Mesendoderm (in vitro differentiated cells): Measurements from ENCODE around the gene USF2.

Source experiments
- DNase-seq: peaks from one replicate; pipeline ENCODE4 v3.0.0; 2013
- H2AK5ac ChIP-seq: 2 replicates; pipeline ENCODE4 v1.6.1; 2013; ENCODE audit warnings: low read length, inconsistent platforms
- H2BK120ac ChIP-seq: 2 replicates; pipeline ENCODE4 v1.6.1; 2013; ENCODE audit warnings: low read depth, mild to moderate bottlenecking, low read length, moderate library complexity, mixed read lengths
- H2BK15ac ChIP-seq: replicated peaks from 2 replicates; pipeline ENCODE4 v1.6.1; 2013; ENCODE audit warnings: low read depth, mild to moderate bottlenecking, moderate library complexity
- H2BK5ac ChIP-seq: 2 replicates; pipeline ENCODE4 v1.6.1; 2013; ENCODE audit warnings: low read length, inconsistent platforms
- H3K18ac ChIP-seq: 2 replicates; pipeline ENCODE4 v1.6.1; 2013; ENCODE audit warnings: mild to moderate bottlenecking, low read length, mixed read lengths
- H3K23ac ChIP-seq: one replicate; pipeline ENCODE4 v1.6.1; 2013; ENCODE audit warnings: low read length
- H3K27ac ChIP-seq: 2 replicates; pipeline ENCODE4 v1.5.1; 2013; ENCODE audit warnings: low read depth, mild to moderate bottlenecking, inconsistent platforms, low read length, moderate library complexity
- H3K27me3 ChIP-seq: 2 replicates; pipeline ENCODE4 v1.6.1; 2013; ENCODE audit warnings: low read length, control low read depth, mild to moderate bottlenecking, inconsistent platforms; ENCODE audit not compliant: insufficient read depth, poor library complexity
- H3K36me3 ChIP-seq: 2 replicates; pipeline ENCODE4 v1.6.1; 2013; ENCODE audit warnings: low read length, inconsistent platforms; ENCODE audit not compliant: control insufficient read depth, insufficient read depth
- H3K4ac ChIP-seq: one replicate; pipeline ENCODE4 v1.6.1; 2013; ENCODE audit warnings: low read depth, mild to moderate bottlenecking, low read length, moderate library complexity
- H3K4me1 ChIP-seq: 2 replicates; pipeline ENCODE4 v1.6.1; 2013; ENCODE audit warnings: low read depth, low read length, inconsistent platforms; ENCODE audit not compliant: control insufficient read depth
- H3K4me2 ChIP-seq: 2 replicates; pipeline ENCODE4 v1.6.1; 2013; ENCODE audit warnings: low read length
- H3K4me3 ChIP-seq: 2 replicates; pipeline ENCODE4 v1.5.1; 2013; ENCODE audit warnings: mild to moderate bottlenecking, low read length
- H3K56ac ChIP-seq: one replicate; pipeline ENCODE4 v1.6.1; 2013; ENCODE audit warnings: low read length
- H3K79me1 ChIP-seq: 2 replicates; pipeline ENCODE4 v1.6.1; 2013; ENCODE audit warnings: low read length, inconsistent platforms
- H3K79me2 ChIP-seq: 2 replicates; pipeline ENCODE4 v1.6.1; 2013; ENCODE audit warnings: mild to moderate bottlenecking, low read length; ENCODE audit not compliant: control insufficient read depth, insufficient read depth
- H3K9ac ChIP-seq: 2 replicates; pipeline ENCODE4 v1.6.1; 2013; ENCODE audit warnings: low read length, inconsistent platforms
- H4K5ac ChIP-seq: one replicate; pipeline ENCODE4 v1.6.1; 2013; ENCODE audit warnings: low read length
- H4K8ac ChIP-seq: one replicate; pipeline ENCODE4 v1.6.1; 2013; ENCODE audit warnings: low read depth, mild to moderate bottlenecking, control low read depth, low read length, moderate library complexity
- WGBS: extraction: QIAGEN DNeasy Blood & Tissue Kit; methylation state at CpG from one replicate; pipeline ENCODE4 v1.1.7; 2013; ENCODE audit warnings: low lambda C conversion rate, missing lambda C conversion rate; ENCODE audit not compliant: insufficient coverage; ENCODE audit errors: extremely low coverage; 5-methylcytosine and 5-hydroxymethylcytosine counted together

The USF2 gene

GRCh38 chr19:35248310-35249145, 20.2 kb upstream of the USF2 start, which contains the start of gene LSR:
LSR (plus strand) TSS chr19:35249002; CDS start chr19:35249023, 21 bp downstream.
- Histone ChIP-seq H3K56ac (peak within 1 kb of the TSS; percentile 94), H3K4me3 (peak within 1 kb of the TSS; percentile 71), H2BK15ac (no peak within 1 kb of the TSS), H3K18ac (peak within 1 kb of the TSS; percentile 88), H2AK5ac (no peak within 1 kb of the TSS), H3K27me3 (no peaks in the 10 kb centered on the region), H3K27ac (peak within 1 kb of the TSS; percentile 98), H3K79me1 (peaks cover 19% of the 10 kb centered on the region), H3K23ac (no peak within 1 kb of the TSS), H3K4me2 (peak within 1 kb of the TSS; percentile 80), H3K79me2 (peaks cover 24% of the 10 kb centered on the region), H2BK120ac (peak within 1 kb of the TSS; percentile 45), H3K4me1 (peaks cover 3% of the 10 kb centered on the region), H4K5ac (no peak within 1 kb of the TSS), H2BK5ac (peak within 1 kb of the TSS; percentile 70), H4K8ac (no peak within 1 kb of the TSS), H3K36me3 (peaks cover 11% of the 10 kb centered on the region), H3K4ac (peak within 1 kb of the TSS; percentile 74), H3K9ac (peak within 1 kb of the TSS; percentile 85)
- WGBS = no CpG with 5 or more reads among the region's 69 CpGs
- DNase-seq = peak; percentile 97

GRCh38 chr19:35249146-35249847, 19.5 kb upstream of the USF2 start:
- peaks cover 21% of the 10 kb centered on the region for H3K79me1 ChIP-seq
- H3K23ac ChIP-seq = no peak overlapping the region
- H4K5ac ChIP-seq = no peak overlapping the region
- no peak overlapping the region for H4K8ac ChIP-seq
- H3K4ac ChIP-seq = peak overlapping the region; percentile 74
- H3K27ac ChIP-seq = peak overlapping the region; percentile 60
- no peaks in the 10 kb centered on the region for H3K27me3 ChIP-seq
- peaks cover 3% of the 10 kb centered on the region for H3K4me1 ChIP-seq
- H3K4me2 ChIP-seq = peak overlapping the region; percentile 80
- H3K56ac ChIP-seq = peak overlapping the region; percentile 94
- H3K79me2 ChIP-seq = peaks cover 24% of the 10 kb centered on the region
- H3K9ac ChIP-seq = peak overlapping the region; percentile 85
- no peak overlapping the region for H2BK15ac ChIP-seq
- peak overlapping the region; percentile 53 for H3K18ac ChIP-seq
- no peak overlapping the region for H2AK5ac ChIP-seq
- H2BK120ac ChIP-seq = no peak overlapping the region
- peak; percentile 47 for DNase-seq
- H3K36me3 ChIP-seq = peaks cover 11% of the 10 kb centered on the region
- WGBS = no CpG with 5 or more reads among the region's 39 CpGs
- H2BK5ac ChIP-seq = no peak overlapping the region
- H3K4me3 ChIP-seq = peak overlapping the region; percentile 71

- Histone ChIP-seq H2BK15ac (no peak overlapping the region), H2BK120ac (no peak overlapping the region), H3K36me3 (peaks cover 11% of the 10 kb centered on the region), H3K79me1 (peaks cover 23% of the 10 kb centered on the region), H3K56ac (peak overlapping the region; percentile 94), H3K9ac (peak overlapping the region; percentile 85), H3K4me2 (peak overlapping the region; percentile 80), H2BK5ac (no peak overlapping the region), H3K79me2 (peaks cover 24% of the 10 kb centered on the region), H3K4ac (no peak overlapping the region), H3K27me3 (no peaks in the 10 kb centered on the region), H3K4me1 (peaks cover 3% of the 10 kb centered on the region), H3K18ac (no peak overlapping the region), H3K4me3 (peak overlapping the region; percentile 71), H3K23ac (no peak overlapping the region), H2AK5ac (no peak overlapping the region), H3K27ac (no peak overlapping the region), H4K8ac (no peak overlapping the region), H4K5ac (no peak overlapping the region)
- no peak for DNase-seq
- no CpG with 5 or more reads among the region's 34 CpGs for whole genome bisulfite sequencing
These were observed 18.7 kb upstream of the USF2 start for GRCh38 chr19:35249848-35250711.

DNA sequence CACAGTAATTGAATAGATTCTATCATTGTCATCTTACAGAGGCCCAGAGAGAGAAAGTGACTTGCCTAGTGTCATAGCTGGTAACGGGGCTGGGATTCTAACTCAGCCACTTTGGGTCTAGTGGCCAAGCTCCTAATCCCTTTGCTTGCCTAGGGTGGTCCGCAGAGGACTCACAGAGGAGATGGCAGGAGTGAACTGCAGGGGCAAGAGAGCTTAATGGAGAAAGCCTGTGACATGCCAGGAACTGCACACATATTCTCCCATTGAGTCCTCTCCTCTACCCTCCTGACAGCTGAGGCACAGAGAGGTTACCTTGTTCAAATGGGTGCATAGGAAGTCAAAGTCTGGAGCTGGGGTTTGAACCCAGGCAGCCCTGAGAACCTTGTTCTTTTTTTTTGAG, 17.3 kb upstream of the USF2 start:
- peaks cover 23% of the 10 kb centered on the region for H3K79me1 ChIP-seq
- peaks cover 3% of the 10 kb centered on the region for H3K4me1 ChIP-seq
- no peak overlapping the region for H3K27ac ChIP-seq
- H3K79me2 ChIP-seq = peaks cover 24% of the 10 kb centered on the region
- WGBS = no CpG with 5 or more reads among the region's 2 CpGs
- H2AK5ac ChIP-seq = no peak overlapping the region
- peaks cover 11% of the 10 kb centered on the region for H3K36me3 ChIP-seq
- no peak overlapping the region for H2BK15ac ChIP-seq
- no peak overlapping the region for H2BK120ac ChIP-seq
- H3K18ac ChIP-seq = no peak overlapping the region
- no peak overlapping the region for H4K5ac ChIP-seq
- no peak overlapping the region for H3K9ac ChIP-seq
- no peaks in the 10 kb centered on the region for H3K27me3 ChIP-seq
- H4K8ac ChIP-seq = no peak overlapping the region
- peak overlapping the region; percentile 89 for H3K23ac ChIP-seq
- DNase-seq = no peak
- no peak overlapping the region for H3K56ac ChIP-seq
- H3K4me3 ChIP-seq = no peak overlapping the region
- no peak overlapping the region for H3K4me2 ChIP-seq
- no peak overlapping the region for H3K4ac ChIP-seq
- no peak overlapping the region for H2BK5ac ChIP-seq

DNA sequence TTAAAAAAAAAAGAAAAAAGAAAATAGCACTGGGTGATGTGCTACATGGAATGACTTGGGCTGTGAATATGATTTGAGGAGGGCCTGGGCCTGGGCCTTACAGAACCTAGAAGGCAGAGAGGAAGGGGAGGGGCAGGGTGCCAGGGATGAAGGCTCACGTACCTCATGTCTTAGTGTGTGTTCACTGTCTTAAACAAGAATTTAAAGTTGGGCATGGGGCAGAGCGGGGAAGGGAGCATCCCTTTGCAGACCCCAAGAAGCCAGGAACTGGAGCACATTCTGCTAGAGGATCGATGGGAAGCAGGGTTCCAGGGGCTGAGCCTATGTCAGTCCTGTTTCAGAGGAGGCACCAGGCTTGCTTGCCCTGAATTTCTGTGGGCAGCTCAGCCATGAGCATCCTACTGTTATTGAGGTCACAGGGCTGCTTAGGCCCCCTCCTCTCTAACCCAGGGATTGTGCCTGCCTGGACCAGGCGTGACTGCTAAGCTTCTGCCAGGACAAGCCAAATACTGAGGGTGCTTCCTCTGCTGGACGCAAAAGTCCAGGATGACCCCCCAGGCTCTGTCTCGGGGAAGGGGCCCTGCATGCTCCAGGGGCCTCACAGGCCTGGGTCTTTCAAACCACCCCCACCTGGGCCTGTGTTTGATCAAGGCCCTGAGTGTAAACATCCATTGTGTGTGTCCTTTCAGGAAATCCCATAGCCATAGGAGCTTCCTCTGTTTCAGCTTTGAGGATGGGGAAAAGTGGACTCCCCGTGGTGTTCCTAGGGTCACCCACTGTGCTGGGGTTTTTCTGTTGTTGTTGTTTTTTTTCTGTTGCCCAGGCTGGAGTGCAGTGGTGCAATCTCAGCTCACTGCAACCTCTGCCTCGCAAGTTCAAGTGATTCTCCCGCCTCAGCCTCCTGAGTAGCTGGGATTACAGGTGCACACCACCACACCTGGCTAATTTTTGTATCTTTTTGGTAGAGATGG, 15.2 kb upstream of the USF2 start:
- Histone ChIP-seq H2AK5ac (no peak overlapping the region), H3K4me1 (peaks cover 3% of the 10 kb centered on the region), H4K8ac (no peak overlapping the region), H3K79me1 (peaks cover 25% of the 10 kb centered on the region), H3K18ac (no peak overlapping the region), H3K79me2 (peaks cover 24% of the 10 kb centered on the region), H3K56ac (no peak overlapping the region), H2BK120ac (no peak overlapping the region), H3K23ac (no peak overlapping the region), H3K4ac (no peak overlapping the region), H3K4me3 (no peak overlapping the region), H2BK5ac (no peak overlapping the region), H3K27ac (peak overlapping the region; percentile 16), H3K27me3 (no peaks in the 10 kb centered on the region), H2BK15ac (no peak overlapping the region), H4K5ac (no peak overlapping the region), H3K36me3 (peaks cover 11% of the 10 kb centered on the region), H3K9ac (no peak overlapping the region), H3K4me2 (no peak overlapping the region)
- whole genome bisulfite sequencing = no CpG with 5 or more reads among the region's 9 CpGs
- peak; percentile 51 for DNase-seq
